Neuron (in vitro differentiated cells): ENCODE data around the gene CNTN5.

Experiments used
- H2AFZ ChIP-seq: one replicate; pipeline ENCODE4 v1.6.1; 2013; ENCODE audit warnings: low read depth, mild to moderate bottlenecking, inconsistent platforms, low read length, moderate library complexity
- H3K27me3 ChIP-seq: one replicate; pipeline ENCODE4 v1.6.1; 2013; ENCODE audit warnings: low read length; ENCODE audit not compliant: insufficient read depth
- H3K36me3 ChIP-seq: one replicate; pipeline ENCODE4 v1.6.1; 2013; ENCODE audit warnings: low read length; ENCODE audit not compliant: insufficient read depth
- H3K4me1 ChIP-seq: one replicate; pipeline ENCODE4 v1.6.1; 2013; ENCODE audit warnings: low read length; ENCODE audit not compliant: insufficient read depth
- H3K4me3 ChIP-seq: 2 replicates; pipeline ENCODE4 v1.5.1; 2013; ENCODE audit warnings: mild to moderate bottlenecking, low read length, moderate library complexity
- H3K9me3 ChIP-seq: one replicate; pipeline ENCODE4 v1.6.1; 2013; ENCODE audit warnings: low read length

CNTN5 gene

GRCh38 chr11:99443276-99443675 is 422.5 kb downstream of the CNTN5 start:
- Histone ChIP-seq H3K4me3 (no peak overlapping the region), H2AFZ (no peak overlapping the region), H3K4me1 (no peaks in the 10 kb centered on the region), H3K27me3 (no peaks in the 10 kb centered on the region), H3K9me3 (no peaks in the 10 kb centered on the region), H3K36me3 (no peaks in the 10 kb centered on the region)

- Histone ChIP-seq H3K4me1 (no peaks in the 10 kb centered on the region), H3K9me3 (no peaks in the 10 kb centered on the region), H3K4me3 (no peak overlapping the region), H3K36me3 (no peaks in the 10 kb centered on the region), H2AFZ (no peak overlapping the region), H3K27me3 (no peaks in the 10 kb centered on the region)
These were observed 425.7 kb downstream of the CNTN5 start for GRCh38 chr11:99446400-99446799.

- Histone ChIP-seq H3K9me3 (no peaks in the 10 kb centered on the region), H3K27me3 (no peaks in the 10 kb centered on the region), H3K36me3 (no peaks in the 10 kb centered on the region), H2AFZ (no peak overlapping the region), H3K4me3 (no peak overlapping the region), H3K4me1 (no peaks in the 10 kb centered on the region)
These were observed 428.6 kb downstream of the CNTN5 start for GRCh38 chr11:99449345-99449744.

GRCh38 chr11:99452075-99452474 is 431.3 kb downstream of the CNTN5 start:
- Histone ChIP-seq H3K36me3 (no peaks in the 10 kb centered on the region), H3K9me3 (no peaks in the 10 kb centered on the region), H3K4me1 (no peaks in the 10 kb centered on the region), H3K27me3 (no peaks in the 10 kb centered on the region), H2AFZ (no peak overlapping the region), H3K4me3 (no peak overlapping the region)

- Histone ChIP-seq H3K9me3 (no peaks in the 10 kb centered on the region), H3K36me3 (no peaks in the 10 kb centered on the region), H2AFZ (no peak overlapping the region), H3K4me3 (no peak overlapping the region), H3K27me3 (no peaks in the 10 kb centered on the region), H3K4me1 (no peaks in the 10 kb centered on the region)
These were observed 441.2 kb downstream of the CNTN5 start for GRCh38 chr11:99461913-99462312.

- no peaks in the 10 kb centered on the region for H3K4me1 ChIP-seq
- H3K36me3 ChIP-seq, result no peaks in the 10 kb centered on the region
- H3K4me3 ChIP-seq, result no peak overlapping the region
- H2AFZ ChIP-seq, result no peak overlapping the region
- no peaks in the 10 kb centered on the region for H3K9me3 ChIP-seq
- no peaks in the 10 kb centered on the region for H3K27me3 ChIP-seq
These were observed 444.2 kb downstream of the CNTN5 start for GRCh38 chr11:99464985-99465384.

- H3K36me3 ChIP-seq, result no peaks in the 10 kb centered on the region
- H3K27me3 ChIP-seq, result no peaks in the 10 kb centered on the region
- no peak overlapping the region for H2AFZ ChIP-seq
- H3K4me3 ChIP-seq, result no peak overlapping the region
- H3K4me1 ChIP-seq, result no peaks in the 10 kb centered on the region
- H3K9me3 ChIP-seq, result no peaks in the 10 kb centered on the region
These were observed 468.8 kb downstream of the CNTN5 start for GRCh38 chr11:99489581-99489980.

GRCh38 chr11:99494065-99494464 is 473.3 kb downstream of the CNTN5 start:
- H3K9me3 ChIP-seq, result no peaks in the 10 kb centered on the region
- no peak overlapping the region for H2AFZ ChIP-seq
- H3K4me1 ChIP-seq, result no peaks in the 10 kb centered on the region
- H3K36me3 ChIP-seq, result no peaks in the 10 kb centered on the region
- H3K27me3 ChIP-seq, result no peaks in the 10 kb centered on the region
- no peak overlapping the region for H3K4me3 ChIP-seq

- Histone ChIP-seq H2AFZ (no peak overlapping the region), H3K9me3 (no peaks in the 10 kb centered on the region), H3K36me3 (no peaks in the 10 kb centered on the region), H3K4me3 (no peak overlapping the region), H3K4me1 (no peaks in the 10 kb centered on the region), H3K27me3 (no peaks in the 10 kb centered on the region)
These were observed 480.9 kb downstream of the CNTN5 start for GRCh38 chr11:99501655-99502054.

GRCh38 chr11:99505316-99505715 is 484.6 kb downstream of the CNTN5 start:
- no peaks in the 10 kb centered on the region for H3K36me3 ChIP-seq
- no peak overlapping the region for H2AFZ ChIP-seq
- no peaks in the 10 kb centered on the region for H3K4me1 ChIP-seq
- no peaks in the 10 kb centered on the region for H3K27me3 ChIP-seq
- no peak overlapping the region for H3K4me3 ChIP-seq
- H3K9me3 ChIP-seq, result no peaks in the 10 kb centered on the region

GRCh38 chr11:99505831-99506230 is 485.1 kb downstream of the CNTN5 start:
- H3K9me3 ChIP-seq, result no peaks in the 10 kb centered on the region
- no peaks in the 10 kb centered on the region for H3K4me1 ChIP-seq
- H3K4me3 ChIP-seq, result no peak overlapping the region
- no peaks in the 10 kb centered on the region for H3K36me3 ChIP-seq
- no peak overlapping the region for H2AFZ ChIP-seq
- H3K27me3 ChIP-seq, result no peaks in the 10 kb centered on the region

- H3K36me3 ChIP-seq, result no peaks in the 10 kb centered on the region
- H3K9me3 ChIP-seq, result no peaks in the 10 kb centered on the region
These were observed 489.1 kb downstream of the CNTN5 start for GRCh38 chr11:99509863-99510262.

GRCh38 chr11:99513368-99513767 is 492.6 kb downstream of the CNTN5 start:
- H3K27me3 ChIP-seq, result no peaks in the 10 kb centered on the region
- no peaks in the 10 kb centered on the region for H3K9me3 ChIP-seq
- H3K36me3 ChIP-seq, result no peaks in the 10 kb centered on the region
- H3K4me1 ChIP-seq, result no peaks in the 10 kb centered on the region
- H3K4me3 ChIP-seq, result no peak overlapping the region
- no peak overlapping the region for H2AFZ ChIP-seq

More at GRCh38 chr11:99509863-99510262, 489.1 kb downstream of the CNTN5 start:
- Histone ChIP-seq H2AFZ (no peak overlapping the region), H3K4me3 (no peak overlapping the region), H3K27me3 (no peaks in the 10 kb centered on the region), H3K4me1 (no peaks in the 10 kb centered on the region)

GRCh38 chr11:99519095-99519494 is 498.3 kb downstream of the CNTN5 start:
- H3K9me3 ChIP-seq, result no peaks in the 10 kb centered on the region
- H3K4me1 ChIP-seq, result no peaks in the 10 kb centered on the region
- H3K36me3 ChIP-seq, result no peaks in the 10 kb centered on the region
- H3K27me3 ChIP-seq, result no peaks in the 10 kb centered on the region
- H2AFZ ChIP-seq, result no peak overlapping the region
- H3K4me3 ChIP-seq, result no peak overlapping the region
